Measurements from ENCODE around the gene SHROOM3. TPM values are rescaled to one million over a fixed set of nuclear protein-coding genes. Genes with fewer than 3 reads are reported as not detected.
A peak's percentile ranks its signal among the peaks of the same experiment; 100 is the strongest.

The SHROOM3 gene
- total RNA-seq, 1 experiment from 2014 or later = 27.6 TPM

DNA sequence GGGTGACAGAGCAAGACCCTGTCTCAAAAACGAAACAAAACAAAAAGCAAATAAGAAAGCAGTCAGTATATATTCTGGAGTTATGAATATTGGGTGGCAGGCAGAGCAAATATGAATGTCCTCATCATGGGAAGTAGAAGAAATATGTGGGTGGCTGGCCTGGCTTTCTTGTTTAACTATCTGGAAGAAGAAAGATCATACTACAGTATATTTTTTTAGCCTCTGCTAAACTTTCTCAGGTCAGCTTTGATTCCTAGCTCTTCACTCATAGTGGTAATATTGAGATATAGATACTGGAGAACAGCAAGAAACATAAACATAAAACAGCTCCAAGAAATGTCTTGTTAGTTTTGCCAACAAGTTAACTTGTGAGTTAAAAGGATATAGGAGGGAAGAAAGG, 270.4 kb downstream of the SHROOM3 start:
- H3K27me3 Mint-ChIP-seq (ENCODE audit: low read depth) = no peaks in the 10 kb centered on the region
- no peak overlapping the region for H3K14ac ChIP-seq (ENCODE audit: insufficient read depth, low read length)
- no peak overlapping the region for H2BK12ac ChIP-seq (ENCODE audit: insufficient read length, low read depth, low read length)
- no peak overlapping the region for H4K91ac ChIP-seq (ENCODE audit: insufficient read length, low read depth, low read length)
- H2BK5ac ChIP-seq (ENCODE audit: insufficient read length, low read length) = no peak overlapping the region
- peaks cover 10 to 15% (median 10%) of the 10 kb centered on the region in 3 experiments; a peak in 6 of 7 replicates for H3K36me3 Mint-ChIP-seq (ENCODE audit: insufficient read depth in 1 of 3, low read depth in 3 of 3)
- no peak overlapping the region for H2BK120ac ChIP-seq (ENCODE audit: low read depth, low read length, poor library complexity, severe bottlenecking)
- H3K18ac ChIP-seq (ENCODE audit: insufficient read length, low read depth, low read length) = no peak overlapping the region
- no peak overlapping the region for H3K9ac ChIP-seq (ENCODE audit: extremely low read depth, insufficient read length, low read length)
- peak overlapping the region in 1 of 3 experiments; percentile 80; a peak in 2 of 7 replicates for H3K27ac Mint-ChIP-seq
- H2BK20ac ChIP-seq (ENCODE audit: low read depth, low read length, poor library complexity, severe bottlenecking) = no peak overlapping the region
- H2AK5ac ChIP-seq (ENCODE audit: insufficient read length, low read length) = no peak overlapping the region
- no peaks in the 10 kb centered on the region for H3K23me2 ChIP-seq (ENCODE audit: insufficient read length, low read depth, low read length, poor library complexity, severe bottlenecking)
- DNase-seq = no peak
- H3K56ac ChIP-seq (ENCODE audit: insufficient read length, low read depth, low read length) = no peak overlapping the region
- peaks cover 60 to 68% of the 10 kb centered on the region in 2 experiments for H3K4me1 Mint-ChIP-seq
- no peaks in the 10 kb centered on the region for H3K9me3 Mint-ChIP-seq
- H2BK15ac ChIP-seq (ENCODE audit: low read depth, low read length) = no peak overlapping the region
- TF ChIP-seq, protein P1, sequence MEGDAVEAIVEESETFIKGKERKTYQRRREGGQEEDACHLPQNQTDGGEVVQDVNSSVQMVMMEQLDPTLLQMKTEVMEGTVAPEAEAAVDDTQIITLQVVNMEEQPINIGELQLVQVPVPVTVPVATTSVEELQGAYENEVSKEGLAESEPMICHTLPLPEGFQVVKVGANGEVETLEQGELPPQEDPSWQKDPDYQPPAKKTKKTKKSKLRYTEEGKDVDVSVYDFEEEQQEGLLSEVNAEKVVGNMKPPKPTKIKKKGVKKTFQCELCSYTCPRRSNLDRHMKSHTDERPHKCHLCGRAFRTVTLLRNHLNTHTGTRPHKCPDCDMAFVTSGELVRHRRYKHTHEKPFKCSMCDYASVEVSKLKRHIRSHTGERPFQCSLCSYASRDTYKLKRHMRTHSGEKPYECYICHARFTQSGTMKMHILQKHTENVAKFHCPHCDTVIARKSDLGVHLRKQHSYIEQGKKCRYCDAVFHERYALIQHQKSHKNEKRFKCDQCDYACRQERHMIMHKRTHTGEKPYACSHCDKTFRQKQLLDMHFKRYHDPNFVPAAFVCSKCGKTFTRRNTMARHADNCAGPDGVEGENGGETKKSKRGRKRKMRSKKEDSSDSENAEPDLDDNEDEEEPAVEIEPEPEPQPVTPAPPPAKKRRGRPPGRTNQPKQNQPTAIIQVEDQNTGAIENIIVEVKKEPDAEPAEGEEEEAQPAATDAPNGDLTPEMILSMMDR (conservative IDR thresholded peaks at IDR 0.05) = no peak
- no peak overlapping the region for H2AFZ ChIP-seq (ENCODE audit: low read length)
- H3K4ac ChIP-seq (ENCODE audit: low read depth, low read length) = no peak overlapping the region
- no peak overlapping the region for H3K4me2 ChIP-seq (ENCODE audit: insufficient read depth, insufficient read length, low read length)
- no peak overlapping the region for H3K23ac ChIP-seq (ENCODE audit: insufficient read length, low read depth, low read length)
- peaks cover 7% of the 10 kb centered on the region for H3K79me1 ChIP-seq (ENCODE audit: insufficient read depth, low read depth, low read length, poor library complexity, severe bottlenecking)
- H3K79me2 ChIP-seq (ENCODE audit: insufficient read depth, low read length) = peaks cover 11% of the 10 kb centered on the region; the same call in 1 of the 2 replicates
- H4K20me1 ChIP-seq (ENCODE audit: control insufficient read depth, insufficient read depth, insufficient read length) = no peaks in the 10 kb centered on the region
- H3K9me3 ChIP-seq (ENCODE audit: control insufficient read depth, low read depth, low read length) = no peaks in the 10 kb centered on the region
- H3K27ac ChIP-seq (ENCODE audit: insufficient read length, low read depth, low read length) = no peak overlapping the region
- H3K27me3 ChIP-seq (ENCODE audit: insufficient read depth, low read length) = no peaks in the 10 kb centered on the region
- H3K4me1 ChIP-seq (ENCODE audit: insufficient read depth, low read length) = peaks cover 18% of the 10 kb centered on the region
- H3T11ph ChIP-seq (ENCODE audit: low read length) = no peak overlapping the region
- no peak overlapping the region for H4K8ac ChIP-seq (replicated peaks; ENCODE audit: insufficient read length, low read depth, low read length)
- no CpG with 5 or more reads among the region's 1 CpG for WGBS (ENCODE audit: extremely low coverage, insufficient read length, low lambda C conversion rate)
- no peak overlapping the region; a peak in 1 of 5 replicates for H3K4me3 Mint-ChIP-seq
- no peak overlapping the region for H4K5ac ChIP-seq (ENCODE audit: insufficient read length, low read depth, low read length)
